CD4-positive, alpha-beta T cell treated with Interferon alpha-2 for 1 hour (primary cell): ENCODE data around the gene MBD6.
A peak's percentile ranks its signal among the peaks of the same experiment; 100 is the strongest.

Source experiments
- DNase-seq, 2 donors: peaks; one replicate each; pipeline ENCODE4 v3.0.0-alpha.2; 2020 to 2022

The MBD6 gene, protein sequence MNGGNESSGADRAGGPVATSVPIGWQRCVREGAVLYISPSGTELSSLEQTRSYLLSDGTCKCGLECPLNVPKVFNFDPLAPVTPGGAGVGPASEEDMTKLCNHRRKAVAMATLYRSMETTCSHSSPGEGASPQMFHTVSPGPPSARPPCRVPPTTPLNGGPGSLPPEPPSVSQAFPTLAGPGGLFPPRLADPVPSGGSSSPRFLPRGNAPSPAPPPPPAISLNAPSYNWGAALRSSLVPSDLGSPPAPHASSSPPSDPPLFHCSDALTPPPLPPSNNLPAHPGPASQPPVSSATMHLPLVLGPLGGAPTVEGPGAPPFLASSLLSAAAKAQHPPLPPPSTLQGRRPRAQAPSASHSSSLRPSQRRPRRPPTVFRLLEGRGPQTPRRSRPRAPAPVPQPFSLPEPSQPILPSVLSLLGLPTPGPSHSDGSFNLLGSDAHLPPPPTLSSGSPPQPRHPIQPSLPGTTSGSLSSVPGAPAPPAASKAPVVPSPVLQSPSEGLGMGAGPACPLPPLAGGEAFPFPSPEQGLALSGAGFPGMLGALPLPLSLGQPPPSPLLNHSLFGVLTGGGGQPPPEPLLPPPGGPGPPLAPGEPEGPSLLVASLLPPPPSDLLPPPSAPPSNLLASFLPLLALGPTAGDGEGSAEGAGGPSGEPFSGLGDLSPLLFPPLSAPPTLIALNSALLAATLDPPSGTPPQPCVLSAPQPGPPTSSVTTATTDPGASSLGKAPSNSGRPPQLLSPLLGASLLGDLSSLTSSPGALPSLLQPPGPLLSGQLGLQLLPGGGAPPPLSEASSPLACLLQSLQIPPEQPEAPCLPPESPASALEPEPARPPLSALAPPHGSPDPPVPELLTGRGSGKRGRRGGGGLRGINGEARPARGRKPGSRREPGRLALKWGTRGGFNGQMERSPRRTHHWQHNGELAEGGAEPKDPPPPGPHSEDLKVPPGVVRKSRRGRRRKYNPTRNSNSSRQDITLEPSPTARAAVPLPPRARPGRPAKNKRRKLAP

GRCh38 chr12:57522011-57522886, at the start of gene MBD6:
Gene MBD6 (plus strand): TSS chr12:57522824. CDS start chr12:57524304, 1,480 bp downstream.
- DNase-seq, result peak; percentile 92 to 94

- no peak for DNase-seq
Observed at GRCh38 chr12:57473392-57473791, 49.2 kb upstream of the MBD6 start.

- no peak for DNase-seq
Observed at GRCh38 chr12:57473886-57474285, 48.7 kb upstream of the MBD6 start.

GRCh38 chr12:57474430-57474829, 48.2 kb upstream of the MBD6 start:
- no peak for DNase-seq

DNA sequence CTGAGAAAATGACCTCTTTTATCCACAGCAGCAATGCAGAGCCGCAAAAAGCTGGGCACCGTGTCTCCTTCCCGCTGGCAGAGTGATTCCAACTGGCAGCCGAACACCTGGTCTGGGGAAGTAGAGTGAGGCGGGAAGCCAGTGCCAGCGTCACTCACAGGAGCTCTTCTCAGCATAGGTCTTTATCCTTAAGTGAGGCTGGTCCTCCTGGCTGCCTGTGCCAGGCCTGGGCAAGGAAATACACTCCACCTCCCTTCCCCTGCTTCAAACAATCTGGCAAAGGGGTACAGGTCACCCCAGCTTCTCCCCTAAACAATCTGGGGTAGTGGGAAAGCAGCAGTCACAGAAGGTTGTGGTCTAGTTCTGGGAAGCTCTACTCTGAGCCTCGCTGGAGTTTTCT, 47.8 kb upstream of the MBD6 start:
- DNase-seq, result no peak

DNA sequence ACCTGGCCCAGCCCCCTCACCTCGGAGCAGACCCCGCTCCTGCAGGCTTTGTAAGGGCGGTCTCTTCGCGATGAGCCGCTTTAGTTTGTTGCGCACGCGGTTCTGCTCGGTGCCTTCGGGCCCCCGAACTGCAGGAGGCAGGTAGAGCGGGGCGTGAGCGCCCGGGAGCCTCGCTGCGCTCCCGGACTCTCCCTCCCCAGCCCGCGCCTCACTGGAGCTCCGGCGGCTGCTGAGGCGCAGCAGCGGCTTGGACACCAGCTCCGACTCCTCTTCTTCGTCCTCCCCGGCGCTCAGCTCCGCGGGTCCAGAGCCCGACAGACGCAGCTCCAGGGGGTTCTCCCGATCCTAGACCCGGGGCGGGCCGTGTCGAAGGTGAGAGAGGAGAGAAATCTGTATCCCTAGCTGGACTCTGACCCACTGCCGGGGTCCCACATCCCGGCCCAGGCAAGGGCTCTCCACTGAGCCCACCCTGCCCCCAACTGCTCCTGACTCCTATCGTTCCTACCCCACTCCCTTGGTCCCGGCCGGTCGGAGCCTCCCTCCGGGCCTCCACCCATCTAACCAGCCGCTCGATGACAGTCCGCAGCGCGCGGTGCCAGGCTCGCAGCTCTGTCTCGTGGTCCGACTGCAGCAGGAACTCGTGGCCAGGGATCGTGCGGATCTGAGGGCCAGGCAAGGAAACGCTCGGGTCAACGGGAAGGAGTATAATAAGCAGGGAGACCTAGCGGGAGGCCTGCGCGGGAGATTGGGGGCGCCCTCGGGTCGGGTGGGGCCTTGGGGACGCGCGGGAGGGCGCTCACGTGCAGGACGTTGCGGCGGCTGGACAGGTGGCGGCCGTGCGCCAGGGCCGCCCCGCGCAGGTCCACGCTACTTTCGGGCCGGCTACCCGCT, 47.1 kb upstream of the MBD6 start:
- DNase-seq, result no peak

GRCh38 chr12:57476162-57476992, 46.2 kb upstream of the MBD6 start:
- DNase-seq, result peak; percentile 65 to 81

DNA sequence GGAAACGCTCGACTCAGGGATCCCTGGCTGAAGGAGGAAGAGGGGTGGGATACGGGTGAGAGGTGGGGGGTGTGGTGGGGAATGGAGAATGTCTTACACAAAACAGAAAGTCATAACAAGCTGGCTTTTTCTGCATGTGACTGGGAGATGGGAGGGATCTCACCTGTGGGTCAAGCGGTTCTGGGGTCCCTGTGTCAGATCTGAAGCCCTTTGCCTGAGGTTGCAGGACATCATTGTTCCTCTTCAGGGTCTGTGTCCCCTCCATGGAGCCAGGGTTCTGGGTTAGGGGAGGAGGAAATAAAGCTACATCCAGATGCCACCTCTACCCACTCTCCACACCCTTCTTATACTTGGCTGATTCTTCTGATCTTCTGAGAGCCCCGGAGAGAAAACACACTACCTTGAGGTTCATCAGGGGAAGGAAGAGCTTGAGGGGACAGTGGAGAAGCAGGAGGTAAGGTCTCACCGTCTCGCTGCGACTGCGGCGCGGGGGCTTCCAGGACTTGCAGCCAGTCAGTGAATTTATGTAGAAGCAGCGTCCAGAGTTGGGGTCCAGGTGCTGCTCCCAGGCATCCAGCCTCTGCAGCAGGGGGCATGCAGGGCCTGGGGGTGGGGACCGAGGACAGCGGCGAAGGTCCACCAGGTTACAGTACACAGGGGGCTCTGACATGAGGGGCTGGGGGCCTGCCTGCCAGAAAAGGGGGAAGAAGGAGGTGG, 45.5 kb upstream of the MBD6 start:
- DNase-seq, result no peak

GRCh38 chr12:57477710-57478681, 44.6 kb upstream of the MBD6 start:
- peak; percentile 69 to 77 for DNase-seq

GRCh38 chr12:57479043-57479375, 43.6 kb upstream of the MBD6 start:
- DNase-seq, result no peak

DNA sequence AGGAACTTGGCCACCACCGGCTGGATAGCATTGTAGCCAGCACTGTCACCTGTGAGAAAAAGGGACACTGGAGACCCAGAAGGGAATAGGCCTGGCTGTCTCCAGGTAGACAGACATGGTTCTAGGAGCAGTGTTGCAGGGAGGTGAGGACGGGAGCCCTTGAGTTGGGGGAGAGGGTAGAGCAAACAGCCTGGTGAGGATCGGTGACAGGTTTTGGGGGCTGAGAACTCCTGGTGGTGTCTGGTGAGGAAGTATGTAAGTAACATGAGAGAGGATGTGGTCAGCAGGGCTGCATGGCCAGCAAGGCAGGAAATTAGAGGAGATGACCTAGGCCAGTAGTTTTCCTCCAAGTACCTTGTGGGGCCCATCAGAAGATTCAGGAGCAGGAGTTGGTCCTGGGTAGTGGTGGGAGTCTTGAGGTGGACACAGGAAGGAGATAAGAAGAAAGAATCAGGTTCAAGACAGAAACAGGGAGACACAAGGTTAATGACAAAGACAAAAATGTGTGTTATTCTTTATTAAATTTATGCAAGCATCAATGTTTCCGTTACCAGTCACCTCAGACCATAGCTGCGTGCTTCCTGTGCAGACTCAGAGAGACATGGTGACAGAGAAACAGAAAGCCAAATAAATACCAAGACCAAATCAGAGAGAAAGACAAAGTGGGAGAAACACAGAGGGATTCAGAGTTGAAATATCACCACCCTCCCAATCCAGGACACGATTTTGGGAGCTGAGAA, 43.1 kb upstream of the MBD6 start, which contains the start of gene ARHGAP9:
TSS of gene ARHGAP9 (minus strand) at position 491 of the 740 bp plus-strand sequence. CDS start at position 31, 460 bp downstream.
- DNase-seq, result peak; percentile 73 to 84

GRCh38 chr12:57481671-57482070, 41.0 kb upstream of the MBD6 start:
- DNase-seq, result no peak

DNA sequence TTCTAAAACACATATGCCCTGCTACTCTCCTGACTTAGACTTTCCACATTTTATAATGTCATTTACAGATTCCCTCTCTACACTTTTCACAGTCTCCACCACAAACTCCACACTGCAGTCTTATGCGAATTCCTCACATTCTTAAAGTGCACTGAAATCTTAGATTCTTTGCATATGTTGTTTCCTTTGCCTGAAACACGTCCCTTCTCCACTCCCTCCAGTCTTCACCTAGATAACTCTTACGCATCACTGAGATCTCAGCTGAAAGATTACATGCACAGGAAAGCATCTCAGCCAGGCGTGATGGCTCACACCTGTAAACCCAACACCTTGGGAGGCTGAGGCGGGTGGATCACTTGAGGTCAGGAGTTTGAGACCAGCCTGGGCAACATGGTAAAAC, 39.2 kb upstream of the MBD6 start:
- no peak for DNase-seq

DNA sequence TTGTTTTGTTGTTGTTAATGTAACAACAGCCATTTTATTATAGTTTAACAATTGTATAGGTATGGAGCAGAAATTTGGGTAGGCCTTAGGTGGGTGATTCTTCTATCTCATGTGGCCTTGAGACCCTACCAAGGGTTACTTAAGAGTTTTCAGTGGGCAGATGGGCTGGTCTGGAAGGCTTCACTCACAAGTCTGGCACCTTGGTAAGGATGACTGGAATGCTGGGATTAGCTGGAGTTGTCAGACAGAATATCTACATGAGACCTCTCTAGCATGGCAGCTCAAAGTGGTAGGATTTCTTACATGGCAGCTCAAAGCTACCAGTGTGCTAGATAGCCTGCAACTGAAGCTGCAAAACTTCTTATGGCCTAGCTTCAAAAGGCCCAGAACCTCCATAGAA, 36.9 kb upstream of the MBD6 start:
- DNase-seq, result no peak

- no peak for DNase-seq
Observed at GRCh38 chr12:57487055-57487596, 35.5 kb upstream of the MBD6 start.

DNA sequence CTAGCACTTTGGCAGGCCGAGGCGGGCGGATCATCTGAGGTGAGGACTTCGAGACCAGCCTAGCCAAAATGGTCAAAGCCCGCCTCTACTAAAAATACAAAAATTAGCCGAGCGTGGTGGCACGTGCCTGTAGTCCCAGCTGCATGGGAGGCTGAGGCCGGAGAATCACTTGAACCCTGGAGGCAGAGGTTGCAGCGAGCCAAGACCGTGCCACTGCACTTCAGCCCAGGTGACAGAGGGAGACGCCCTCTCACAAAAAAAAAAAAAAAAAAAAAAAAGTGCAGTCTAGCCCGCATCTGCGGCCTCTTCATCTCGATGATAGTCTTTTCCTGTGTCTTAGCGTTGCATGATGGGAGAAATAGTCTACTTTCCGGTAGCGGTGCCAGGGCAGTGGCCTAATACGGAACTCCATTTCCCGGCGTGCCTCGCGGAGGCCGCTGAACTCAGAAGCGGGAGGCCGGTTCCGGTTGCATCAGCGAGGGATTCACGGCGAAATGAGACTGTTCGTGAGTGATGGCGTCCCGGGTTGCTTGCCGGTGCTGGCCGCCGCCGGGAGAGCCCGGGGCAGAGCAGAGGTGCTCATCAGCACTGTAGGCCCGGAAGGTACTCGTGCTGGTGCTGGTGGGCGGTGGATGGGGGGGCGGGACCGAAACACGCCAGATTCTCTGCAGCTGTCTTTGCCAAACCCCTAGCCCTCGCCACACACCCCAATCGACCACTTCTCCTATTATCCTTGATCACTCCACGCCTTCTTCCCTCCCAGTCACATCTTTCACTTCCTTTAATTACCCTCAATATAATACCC, 34.8 kb upstream of the MBD6 start, which contains the start of gene MARS1:
TSS of gene MARS1 (plus strand) at position 472 of the 805 bp plus-strand sequence. CDS start at position 495, 23 bp downstream.
- DNase-seq, result peak; percentile 93 to 96
